ENCODE measurements around the gene EXOC1L.

The EXOC1L gene, protein sequence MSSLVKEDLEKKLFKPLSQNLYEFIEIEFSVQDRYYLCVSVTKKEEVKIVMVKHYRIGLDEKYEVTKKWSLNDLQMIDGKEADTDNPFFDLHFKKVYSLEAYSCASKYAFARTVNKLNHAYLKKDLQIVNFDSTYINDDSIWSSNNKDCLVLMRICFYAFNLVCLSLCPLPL

DNA sequence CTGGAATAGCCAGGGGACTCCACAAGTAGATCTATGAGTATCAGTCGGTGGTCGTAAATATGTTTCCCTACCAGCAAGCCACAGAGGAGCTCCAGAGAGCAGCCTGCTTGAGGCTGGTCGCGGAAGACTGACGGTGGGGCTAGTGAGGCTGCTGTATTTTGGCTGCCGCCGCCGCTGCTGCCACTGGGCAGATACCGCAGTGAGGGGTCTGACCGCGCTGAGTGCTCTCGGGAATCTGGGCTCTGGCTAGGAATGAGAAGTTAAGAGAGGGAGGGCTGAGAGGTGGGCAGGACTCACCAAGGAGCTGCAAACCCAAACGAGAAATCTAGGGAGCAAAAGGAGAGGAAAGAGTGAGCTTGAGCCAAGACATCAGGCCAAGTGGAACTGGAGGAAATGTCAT is at the start of gene EXOC1L:
EXOC1L (plus strand) TSS at position 157 of the 400 bp plus-strand sequence; CDS start at position 394, 237 bp downstream.
- no peak for DNase-seq

DNA sequence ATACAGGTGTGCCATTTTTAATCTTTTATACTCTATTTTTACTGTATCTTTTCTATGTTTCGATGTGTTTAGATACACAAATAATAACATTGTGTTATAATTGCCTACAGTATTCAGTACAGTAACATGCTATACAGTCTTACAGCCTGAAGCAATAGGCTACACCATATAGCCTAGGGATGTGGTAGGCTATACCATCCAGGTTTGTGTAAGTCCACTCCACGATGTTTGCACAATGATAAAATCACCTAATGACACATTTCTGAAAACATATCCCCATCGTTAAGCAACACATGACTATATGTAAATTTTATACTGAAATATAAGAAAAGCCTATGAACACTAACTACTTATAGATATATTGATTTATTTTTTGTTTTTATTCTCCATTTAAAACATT is 48.9 kb upstream of the EXOC1L start:
- DNase-seq, result no peak

DNA sequence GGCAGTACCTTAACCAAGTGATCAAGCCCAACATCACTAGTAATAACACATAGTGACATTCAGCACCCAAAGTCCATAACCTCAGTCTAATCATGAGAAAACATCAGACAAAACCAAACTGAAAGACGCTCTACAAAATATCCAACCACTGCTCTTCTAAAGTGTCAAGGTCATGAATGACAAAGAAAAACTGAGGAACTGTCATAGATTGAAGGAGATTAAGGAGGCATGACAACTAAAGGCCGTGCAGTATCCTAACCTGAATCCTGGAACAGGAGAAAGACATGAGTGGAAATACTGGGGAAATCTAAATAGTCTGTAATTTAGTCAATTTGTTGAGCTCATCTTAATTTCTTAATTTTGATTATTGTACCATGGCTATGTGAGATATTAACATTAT is 38.2 kb upstream of the EXOC1L start:
- DNase-seq, result no peak

- no peak for DNase-seq
Measured at GRCh38 chr4:55781812-55782211, 37.8 kb upstream of the EXOC1L start.

DNA sequence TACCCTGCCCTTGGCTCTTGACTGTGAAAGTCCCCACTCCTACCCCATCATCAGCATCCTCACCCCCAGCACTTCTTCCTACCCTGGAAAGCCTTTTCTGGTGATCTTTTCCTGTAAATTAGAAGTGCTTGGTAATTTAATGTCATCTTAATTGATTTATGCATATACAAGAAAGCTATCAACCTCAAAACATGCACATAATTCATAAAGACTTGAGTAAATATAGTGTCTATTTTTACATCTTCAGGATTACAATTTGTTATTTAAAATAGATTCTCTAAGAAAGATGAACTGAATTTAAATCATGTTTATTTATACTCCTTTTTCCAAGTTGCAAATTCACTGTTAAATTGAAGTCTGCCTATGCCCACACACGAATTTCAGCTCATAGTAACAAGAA is 36.0 kb upstream of the EXOC1L start:
- DNase-seq, result no peak

GRCh38 chr4:55784747-55785146 is 34.8 kb upstream of the EXOC1L start:
- no peak for DNase-seq

DNA sequence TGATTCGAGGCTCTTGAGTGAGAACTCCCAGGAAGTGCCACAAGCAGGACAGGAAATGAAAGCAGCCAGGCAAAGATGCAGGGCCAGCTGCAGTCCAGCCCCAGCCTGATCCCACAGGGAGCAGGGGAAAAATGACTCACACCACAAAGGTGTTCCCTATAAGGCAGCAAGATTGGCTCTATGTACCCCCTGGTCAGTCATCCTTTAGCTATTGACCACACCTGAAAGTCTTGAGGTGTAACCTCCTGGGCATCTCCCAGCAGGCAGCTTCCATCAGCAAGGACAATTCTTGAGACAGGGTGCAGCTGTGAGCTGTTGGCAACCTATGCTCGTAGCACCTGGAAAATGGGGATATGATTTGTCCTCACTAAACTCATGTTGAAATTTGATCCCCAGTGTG is 27.9 kb upstream of the EXOC1L start:
- DNase-seq, result no peak

- no peak for DNase-seq
Measured at GRCh38 chr4:55793479-55793878, 26.1 kb upstream of the EXOC1L start.

DNA sequence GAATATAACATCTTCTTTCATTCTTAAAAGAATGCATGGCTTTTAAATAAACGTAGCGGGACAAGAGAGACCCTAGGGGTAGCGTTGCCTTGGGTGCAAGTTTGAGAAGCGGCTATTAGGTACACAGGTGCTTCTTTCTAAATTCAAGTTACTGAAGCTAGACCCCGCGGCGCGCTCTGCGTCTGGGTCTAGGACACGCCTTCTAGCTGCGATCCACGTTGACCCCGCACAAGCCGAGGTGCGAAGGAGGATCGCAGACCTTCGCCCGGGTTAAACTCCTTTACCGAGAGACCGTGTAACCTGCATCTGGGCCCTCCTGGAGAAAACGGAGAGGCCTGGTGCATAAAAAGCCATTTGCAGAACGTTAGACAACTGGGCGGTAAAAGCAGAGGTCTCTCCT is 25.5 kb upstream of the EXOC1L start:
- DNase-seq, result no peak

DNA sequence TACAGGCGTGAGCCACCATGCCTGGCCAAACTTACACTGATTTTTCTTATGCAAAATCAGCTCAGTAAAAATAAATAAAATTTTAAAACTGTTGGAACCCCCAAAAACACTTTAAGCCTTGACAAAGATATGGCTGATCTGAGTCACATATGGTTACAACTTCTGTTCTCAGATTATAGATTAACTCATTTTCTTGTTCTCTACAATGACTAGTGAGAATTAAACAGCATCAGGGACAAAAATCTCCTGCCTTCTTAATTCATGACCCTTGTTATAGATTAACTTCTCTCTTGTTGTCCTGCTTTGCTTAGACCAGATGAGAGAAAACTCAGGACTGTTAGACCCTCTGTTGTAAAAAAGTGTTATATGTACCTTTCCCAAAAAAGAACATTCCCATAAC is 24.2 kb upstream of the EXOC1L start:
- no peak for DNase-seq

GRCh38 chr4:55801498-55801897 is 18.1 kb upstream of the EXOC1L start:
- no peak for DNase-seq

DNA sequence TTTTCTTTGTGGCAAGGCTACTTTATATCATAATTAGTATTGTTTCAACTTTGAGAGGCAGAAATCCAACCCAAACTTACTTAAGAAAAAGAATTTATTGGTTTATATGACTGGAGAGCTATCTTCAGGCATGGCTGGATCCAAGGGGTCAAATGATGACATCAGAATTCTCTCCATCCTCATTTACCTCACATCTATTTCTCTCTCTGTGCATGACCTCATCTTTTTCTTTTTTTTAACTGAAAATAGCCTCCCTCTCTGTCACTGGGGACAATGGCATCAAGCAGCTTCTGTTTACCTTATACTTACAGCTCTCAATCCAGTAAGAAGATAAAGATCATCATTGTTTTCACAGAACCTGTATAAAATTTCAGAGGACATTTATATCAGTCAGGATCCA is 12.0 kb upstream of the EXOC1L start:
- no peak for DNase-seq

- DNase-seq, result no peak
Measured at GRCh38 chr4:55808186-55808585, 11.4 kb upstream of the EXOC1L start.

- no peak for DNase-seq
Measured at GRCh38 chr4:55808632-55809031, 11.0 kb upstream of the EXOC1L start.

DNA sequence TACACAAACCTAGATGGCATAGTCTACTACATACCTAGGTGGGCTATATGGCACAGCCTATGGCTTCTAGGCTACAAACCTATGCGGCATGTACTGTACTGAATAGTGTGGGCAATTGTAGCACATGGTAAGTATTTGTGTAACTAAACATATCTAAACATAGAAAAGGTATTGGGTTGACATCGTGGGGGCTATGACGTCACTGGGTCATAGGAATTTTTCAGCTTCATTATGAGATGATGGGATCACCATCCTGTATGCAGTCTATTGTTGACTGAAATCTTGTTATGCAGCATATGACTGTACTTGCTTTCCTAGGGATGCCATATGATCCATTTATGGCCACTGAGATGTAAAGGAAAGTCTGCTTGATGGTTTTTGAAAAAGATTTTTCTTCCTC is 1.9 kb upstream of the EXOC1L start:
- DNase-seq, result no peak

- no peak for DNase-seq
Measured at GRCh38 chr4:55820279-55820678, 689 bp downstream of the EXOC1L start.

GRCh38 chr4:55822329-55822728 is 2.7 kb downstream of the EXOC1L start:
- no peak for DNase-seq

DNA sequence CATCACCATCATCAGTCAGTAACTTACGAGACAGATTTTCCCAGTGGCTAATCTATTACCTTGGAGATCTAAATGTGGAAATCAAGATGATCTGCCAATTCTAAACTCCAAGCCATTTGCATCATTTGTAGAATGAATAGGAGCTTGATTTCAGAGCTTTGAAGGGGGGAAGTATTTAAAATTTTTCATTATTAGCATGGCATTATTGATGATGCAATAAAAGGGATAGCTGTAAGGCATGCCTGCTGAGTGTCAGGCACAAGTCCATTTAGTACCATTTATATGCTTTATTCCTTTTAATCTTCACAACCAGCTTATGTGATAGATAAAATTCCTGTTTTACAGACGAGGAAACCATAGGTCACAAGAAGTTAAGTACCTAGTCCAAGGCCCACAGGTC is 5.3 kb downstream of the EXOC1L start:
- DNase-seq, result no peak

DNA sequence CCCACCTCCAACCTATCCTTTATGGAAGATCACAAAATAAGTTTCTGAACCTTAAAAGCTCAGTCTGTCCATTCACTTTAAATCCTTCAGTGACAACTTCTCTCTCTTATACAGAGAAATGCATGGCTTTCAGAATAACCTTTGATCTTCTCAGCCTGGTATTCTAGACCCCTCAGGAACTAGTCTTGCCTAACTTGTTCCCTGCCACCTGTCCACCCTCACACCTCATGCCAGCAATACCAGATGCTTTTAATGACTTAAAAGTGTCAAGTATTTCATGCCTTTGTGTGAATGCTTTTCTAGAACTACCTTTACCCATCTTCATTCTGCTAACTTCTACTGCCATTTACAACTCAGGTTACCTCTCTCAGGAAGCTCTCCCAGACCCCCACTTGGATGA is 7.4 kb downstream of the EXOC1L start:
- DNase-seq, result no peak

DNA sequence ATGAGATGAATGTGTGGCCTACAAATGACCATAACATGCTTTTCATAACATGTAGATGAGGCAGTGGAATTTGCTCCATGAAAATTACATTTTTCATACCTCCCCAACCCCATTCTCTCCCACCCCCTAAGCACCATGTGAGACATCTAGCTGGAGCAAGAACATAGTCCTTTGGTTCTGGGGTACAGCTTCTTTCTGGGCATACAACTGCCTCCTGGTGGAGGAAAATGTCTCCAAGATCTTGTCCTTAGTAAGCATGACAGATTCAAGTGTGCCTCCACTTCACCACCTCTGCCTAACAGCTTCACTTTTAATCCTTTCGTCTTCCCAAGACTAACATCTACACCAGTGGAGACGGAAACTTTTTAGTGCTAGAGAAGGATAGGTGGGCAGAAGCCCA is 8.0 kb downstream of the EXOC1L start:
- DNase-seq, result no peak

DNA sequence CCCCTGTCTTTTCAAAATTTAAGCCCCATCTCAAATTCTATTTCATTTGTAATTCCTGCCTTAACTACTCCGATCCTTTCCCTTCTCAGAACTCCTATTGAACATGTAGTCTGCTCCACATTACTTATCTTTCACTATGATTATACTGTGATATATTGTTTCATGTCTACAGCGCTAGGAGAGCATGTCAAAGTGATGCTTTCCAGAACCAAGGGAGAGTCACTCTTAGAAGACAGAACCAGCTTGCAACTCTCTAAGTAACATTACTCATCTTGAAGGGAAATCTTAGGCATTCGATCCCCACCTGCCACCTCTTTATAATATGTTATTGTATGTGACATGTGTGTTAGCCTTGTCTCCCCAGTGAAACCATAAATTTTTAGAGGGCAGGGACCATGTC is 10.5 kb downstream of the EXOC1L start:
- DNase-seq, result no peak

- no peak for DNase-seq
Measured at GRCh38 chr4:55830716-55831115, 11.1 kb downstream of the EXOC1L start.

DNA sequence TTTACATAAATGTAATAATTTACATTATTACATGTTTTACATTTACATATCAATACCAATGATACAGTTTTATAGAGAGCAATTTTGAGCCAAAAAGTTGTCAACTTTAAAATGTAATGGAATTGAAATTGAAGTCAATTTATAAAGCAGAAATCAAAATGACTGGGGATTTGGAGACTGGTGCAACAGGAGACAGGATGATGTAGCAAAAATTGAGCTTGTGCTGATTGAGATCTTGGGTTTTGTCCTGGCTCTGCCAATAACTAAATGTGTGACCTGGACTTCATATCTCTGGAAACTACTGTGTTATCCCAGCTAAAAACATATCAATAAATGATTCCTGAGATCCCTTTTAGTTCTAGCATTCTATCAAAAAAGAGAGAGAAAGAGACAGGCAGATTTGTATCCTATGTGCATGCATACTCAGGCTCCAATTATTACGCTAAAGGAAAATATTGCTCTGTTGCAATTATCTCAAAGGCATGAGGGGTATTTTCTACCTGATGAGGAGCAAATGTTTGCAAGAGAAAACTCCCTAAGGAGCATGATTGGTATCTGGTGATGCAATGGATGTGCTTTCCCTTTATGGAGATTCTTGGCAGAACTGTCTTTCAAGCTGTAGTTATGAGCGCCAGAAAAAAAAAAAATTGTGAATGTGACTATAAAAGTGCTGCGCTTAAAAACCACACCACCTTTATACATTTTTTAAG is 14.7 kb downstream of the EXOC1L start:
- no peak for DNase-seq

GRCh38 chr4:55837903-55838302 is 18.3 kb downstream of the EXOC1L start:
- no peak for DNase-seq

DNA sequence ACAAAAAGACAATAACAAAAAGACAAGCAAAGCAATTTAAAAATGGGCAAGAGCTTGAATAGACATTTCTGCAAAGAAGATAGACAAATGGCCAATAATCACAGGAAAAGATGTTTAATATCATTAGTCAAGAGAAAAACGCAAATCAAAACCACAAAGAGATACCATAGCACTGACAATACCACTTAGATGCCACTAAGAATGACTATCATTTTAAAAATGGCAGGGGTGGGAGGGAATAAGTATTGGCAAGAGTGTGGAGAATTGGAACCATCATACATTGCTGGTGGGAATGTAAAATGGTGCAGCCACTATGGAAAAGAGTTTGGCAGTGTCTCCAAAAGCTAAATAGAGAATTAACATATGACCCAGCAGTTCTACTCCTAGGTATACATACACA is 18.8 kb downstream of the EXOC1L start:
- no peak for DNase-seq
